ENCODE results near the gene TMEM147.

The TMEM147 gene, protein sequence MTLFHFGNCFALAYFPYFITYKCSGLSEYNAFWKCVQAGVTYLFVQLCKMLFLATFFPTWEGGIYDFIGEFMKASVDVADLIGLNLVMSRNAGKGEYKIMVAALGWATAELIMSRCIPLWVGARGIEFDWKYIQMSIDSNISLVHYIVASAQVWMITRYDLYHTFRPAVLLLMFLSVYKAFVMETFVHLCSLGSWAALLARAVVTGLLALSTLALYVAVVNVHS

DNA sequence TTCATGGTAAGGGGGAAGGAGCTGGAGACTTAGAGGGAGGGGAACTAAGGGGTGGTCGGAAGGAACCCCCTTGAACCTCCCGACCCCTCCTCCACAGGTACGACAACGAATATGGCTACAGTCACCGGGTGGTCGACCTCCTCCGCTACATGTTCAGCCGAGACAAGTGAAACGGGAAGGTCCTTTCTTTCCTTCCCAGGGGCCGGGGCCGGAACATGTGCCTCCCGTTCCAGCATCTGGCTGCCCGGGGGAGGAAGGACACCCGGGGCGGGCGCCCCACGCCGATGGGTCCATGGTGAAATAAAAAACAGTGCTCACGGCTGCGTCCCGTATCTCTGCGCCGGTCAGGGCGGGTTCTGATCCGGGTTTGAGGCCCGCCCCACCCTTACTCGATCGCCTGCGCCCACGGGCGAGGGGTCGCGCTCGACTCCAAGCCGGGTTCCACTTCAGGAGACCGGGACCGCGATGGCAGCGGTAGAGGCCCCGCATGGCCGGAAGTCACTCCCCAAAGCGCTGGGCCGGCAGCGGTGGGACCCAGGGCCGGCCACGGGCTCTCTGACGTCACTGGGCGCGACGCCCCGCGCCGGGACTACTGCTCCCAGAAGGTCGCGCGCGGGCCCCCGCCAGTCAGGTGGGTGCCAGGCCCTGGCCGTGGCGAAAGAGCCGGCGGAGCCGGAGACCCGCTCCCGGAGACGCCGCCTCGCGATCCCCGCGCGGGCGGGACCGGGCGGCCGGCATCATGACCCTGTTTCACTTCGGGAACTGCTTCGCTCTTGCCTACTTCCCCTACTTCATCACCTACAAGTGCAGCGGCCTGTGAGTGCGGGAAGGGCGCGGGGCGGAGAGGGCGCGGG, at the start of gene TMEM147:
Gene TMEM147, plus strand, starts transcription at position 626 of the 854 bp plus-strand sequence. Its CDS starts 114 bp downstream, at position 740.
- DNase-seq: peak; percentile 71

DNA sequence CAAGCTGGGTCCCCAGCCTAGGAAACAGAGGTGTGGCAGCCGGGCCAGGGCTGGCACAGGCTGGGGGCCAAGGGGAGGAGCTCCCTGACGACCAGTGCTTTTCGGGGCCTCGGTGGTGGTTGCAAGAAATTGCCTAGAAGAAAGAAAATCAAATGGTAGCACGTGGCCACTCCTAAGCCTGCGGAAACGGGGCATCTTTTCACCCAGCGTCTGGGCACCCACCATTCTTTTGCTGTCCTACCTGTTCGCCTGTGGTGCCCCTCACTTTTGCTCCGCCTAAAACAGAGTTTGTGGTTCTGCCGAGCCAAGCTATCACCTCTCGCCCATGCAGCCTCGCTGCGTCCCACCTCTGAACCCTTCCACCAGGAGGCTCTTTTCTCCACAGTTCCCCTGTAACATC, 48.0 kb upstream of the TMEM147 start:
- no peak for DNase-seq

DNA sequence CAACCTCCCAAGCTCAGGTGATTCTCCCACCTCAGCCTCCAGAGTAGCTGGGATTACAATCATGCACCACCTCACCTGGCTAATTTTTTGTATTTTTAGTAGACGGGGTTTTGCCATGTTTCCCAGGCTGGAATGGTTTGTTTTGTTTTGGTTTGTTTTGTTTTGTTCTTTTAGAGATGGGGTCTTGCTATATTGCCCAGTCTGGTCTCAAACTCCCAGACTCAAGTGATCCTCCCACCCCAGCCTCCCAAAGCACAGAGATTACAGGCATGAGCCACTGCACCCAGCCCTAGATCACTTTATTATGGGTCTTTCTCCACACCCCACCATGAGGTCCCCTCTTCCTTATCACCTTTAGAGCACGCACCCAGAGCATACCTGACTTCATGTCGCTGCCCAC, 47.2 kb upstream of the TMEM147 start:
- no peak for DNase-seq

DNA sequence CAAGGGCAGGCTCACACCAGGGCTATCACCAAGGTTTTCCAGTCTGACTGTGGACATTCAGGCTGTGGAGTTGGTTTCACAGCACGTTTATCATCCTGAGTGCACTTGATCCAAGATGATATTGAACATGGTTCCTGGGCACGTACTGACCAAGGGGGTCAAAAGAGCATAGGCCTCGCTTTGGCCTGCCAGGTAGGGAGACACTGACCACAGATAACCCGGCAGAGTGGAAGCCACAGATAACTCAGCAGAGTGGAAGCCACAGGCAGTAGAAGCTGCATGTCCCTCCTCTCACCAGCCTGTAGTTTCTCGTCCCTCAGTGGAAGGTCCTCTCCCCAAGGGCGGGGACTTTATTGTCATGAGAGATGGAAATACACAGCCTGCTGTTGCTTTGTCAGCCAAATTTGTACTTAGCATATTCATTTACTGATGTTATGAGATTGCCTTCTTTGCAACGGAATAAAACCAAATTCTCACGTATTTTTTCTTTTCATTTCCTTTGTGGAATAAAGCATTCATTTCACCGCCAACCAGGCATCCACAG, 46.4 kb upstream of the TMEM147 start:
- DNase-seq: no peak

DNA sequence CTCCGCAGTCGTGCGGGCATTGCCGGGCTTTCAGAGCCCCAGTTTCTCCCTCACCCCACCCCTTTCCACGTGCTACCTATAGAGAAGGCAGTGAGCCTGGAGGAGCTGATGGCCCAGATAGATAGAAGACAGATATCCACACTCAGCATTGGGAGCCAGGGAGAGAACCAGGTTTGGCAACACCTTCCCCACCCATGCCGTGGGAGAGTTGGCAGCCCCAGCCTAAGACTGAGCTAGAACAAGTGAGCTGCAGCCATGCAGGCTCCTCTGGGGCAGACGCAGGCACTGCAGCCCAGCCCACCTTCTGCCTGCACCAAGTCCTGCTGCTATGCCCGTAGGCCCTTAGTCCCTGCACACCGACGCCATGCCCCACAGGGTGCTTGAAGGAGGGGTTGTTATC, 44.8 kb upstream of the TMEM147 start:
- no peak for DNase-seq

DNA sequence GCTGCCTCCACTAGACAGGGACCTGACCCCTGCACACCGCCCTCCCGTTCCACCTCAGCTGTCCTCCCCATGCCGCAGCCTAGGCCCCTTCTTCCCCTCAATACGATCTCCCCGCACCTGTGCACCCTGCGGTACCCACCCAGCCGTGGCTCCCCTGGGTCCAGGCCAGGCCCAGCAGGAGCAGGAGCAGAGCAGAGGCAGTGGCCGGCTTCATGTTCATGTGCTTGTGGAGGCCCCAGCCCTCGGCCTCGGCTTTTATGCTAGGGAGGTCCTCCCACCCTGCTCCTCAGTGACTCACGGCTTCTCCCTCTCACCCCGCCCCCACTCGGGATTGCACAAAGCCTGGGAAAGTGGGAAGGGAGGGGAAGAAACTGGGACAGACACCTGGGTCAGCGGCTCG, 43.7 kb upstream of the TMEM147 start:
- no peak for DNase-seq

DNA sequence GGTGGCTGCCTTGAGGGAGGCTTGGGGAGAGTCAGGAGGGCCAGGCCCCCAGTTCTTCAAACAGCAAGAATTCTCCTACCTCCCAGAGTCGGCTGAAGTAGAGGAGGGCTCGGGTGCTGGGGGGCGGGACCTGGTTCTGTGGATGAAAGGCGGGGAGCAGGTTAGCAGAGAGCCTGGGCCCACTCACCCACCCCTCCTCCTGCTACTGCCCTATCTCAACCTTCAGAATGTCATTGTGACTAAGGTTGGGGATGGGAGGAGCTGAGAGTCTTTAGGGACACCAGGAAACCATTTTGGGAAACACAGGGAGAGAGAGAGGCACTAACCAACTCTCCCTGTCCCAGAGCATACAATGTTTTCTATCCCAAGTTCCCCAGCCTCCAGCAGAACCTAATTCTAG, 42.7 kb upstream of the TMEM147 start:
- DNase-seq: no peak

DNA sequence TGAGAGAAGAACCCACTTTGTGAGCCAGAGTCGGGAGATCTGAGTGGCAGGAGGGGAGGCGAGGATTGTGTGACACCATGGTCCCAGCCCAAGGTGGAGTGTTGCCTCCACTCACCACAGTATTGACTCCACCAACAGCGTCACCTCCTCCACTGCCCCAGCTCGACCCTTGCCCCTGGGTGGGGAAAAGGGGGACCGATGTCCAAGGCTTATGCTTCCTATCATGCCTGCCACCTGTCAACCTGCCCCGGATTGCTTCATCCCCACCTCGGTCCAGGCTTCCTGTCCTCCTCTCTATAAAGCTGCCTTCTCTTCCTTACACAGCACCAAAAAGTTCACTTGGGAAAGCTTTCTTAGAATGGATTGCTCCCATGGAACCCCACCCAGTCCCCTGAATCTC, 39.4 kb upstream of the TMEM147 start:
- DNase-seq: no peak

DNA sequence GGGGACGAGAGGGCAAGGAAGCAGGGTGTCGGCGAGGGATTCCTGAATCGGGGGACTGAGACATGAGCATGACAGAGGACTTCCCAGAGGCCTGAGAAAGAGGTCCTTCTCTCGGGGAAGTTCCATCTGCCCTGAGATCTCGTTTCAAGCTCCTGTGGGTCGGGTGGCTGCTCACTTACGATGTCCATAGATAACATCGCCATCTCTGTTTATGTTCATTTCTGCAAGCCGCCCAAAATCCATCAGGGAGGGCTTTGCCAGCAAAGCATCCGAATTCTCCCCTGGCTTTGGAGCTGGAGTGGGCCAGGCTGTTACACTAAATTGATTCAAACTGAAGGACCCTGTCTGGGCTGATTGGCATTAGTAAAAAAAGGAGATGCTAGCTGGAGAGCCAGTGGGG, 37.9 kb upstream of the TMEM147 start:
- DNase-seq: no peak

DNA sequence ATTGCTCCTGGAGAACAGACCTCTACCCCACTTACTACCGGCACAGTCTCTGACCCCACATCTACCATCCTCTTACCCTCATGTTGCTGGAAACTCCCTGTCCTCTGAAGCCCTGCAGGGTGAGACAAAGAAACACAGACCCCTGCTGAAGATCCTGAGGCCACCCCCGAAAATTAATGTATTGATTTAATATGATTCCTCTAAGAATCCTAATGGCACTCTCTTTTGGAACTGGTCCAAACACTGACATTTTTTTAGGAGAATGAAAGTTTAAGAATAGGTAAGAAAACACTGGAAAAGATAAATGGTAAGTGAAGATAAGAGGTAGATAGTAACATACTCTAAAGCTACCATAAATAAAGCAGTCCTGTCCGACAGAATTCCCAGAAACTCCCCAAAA, 37.3 kb upstream of the TMEM147 start:
- DNase-seq: no peak

DNA sequence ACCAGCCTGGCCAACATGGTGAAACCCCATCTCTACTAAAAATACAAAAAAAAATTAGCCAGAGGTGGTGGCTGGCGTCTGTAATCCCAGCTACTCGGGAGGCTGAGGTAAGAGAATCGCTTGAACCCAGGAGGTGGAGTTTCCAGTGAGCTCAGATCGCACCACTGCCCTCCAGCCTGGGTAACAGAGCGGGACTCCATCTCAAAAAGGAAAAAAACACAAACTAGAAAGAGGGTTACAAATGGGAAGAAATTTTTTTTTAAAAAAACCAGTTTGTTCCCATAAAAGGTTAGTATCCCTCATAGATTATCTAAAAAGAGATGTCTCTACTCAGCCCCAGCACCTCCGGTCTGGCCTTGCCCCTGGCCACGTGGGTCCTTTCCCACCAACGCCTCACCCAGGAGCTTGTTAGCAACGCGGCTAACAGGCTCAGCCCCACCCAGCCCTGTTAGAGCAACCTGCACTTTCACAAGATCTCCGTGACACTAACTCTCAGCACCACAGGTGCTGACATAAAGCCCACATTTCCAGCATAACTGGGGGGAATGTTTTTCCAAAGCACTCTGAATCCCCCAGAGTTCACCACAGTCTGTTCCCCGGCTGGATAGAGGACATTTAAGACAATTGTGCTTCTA, 36.3 kb upstream of the TMEM147 start:
- DNase-seq: no peak

DNA sequence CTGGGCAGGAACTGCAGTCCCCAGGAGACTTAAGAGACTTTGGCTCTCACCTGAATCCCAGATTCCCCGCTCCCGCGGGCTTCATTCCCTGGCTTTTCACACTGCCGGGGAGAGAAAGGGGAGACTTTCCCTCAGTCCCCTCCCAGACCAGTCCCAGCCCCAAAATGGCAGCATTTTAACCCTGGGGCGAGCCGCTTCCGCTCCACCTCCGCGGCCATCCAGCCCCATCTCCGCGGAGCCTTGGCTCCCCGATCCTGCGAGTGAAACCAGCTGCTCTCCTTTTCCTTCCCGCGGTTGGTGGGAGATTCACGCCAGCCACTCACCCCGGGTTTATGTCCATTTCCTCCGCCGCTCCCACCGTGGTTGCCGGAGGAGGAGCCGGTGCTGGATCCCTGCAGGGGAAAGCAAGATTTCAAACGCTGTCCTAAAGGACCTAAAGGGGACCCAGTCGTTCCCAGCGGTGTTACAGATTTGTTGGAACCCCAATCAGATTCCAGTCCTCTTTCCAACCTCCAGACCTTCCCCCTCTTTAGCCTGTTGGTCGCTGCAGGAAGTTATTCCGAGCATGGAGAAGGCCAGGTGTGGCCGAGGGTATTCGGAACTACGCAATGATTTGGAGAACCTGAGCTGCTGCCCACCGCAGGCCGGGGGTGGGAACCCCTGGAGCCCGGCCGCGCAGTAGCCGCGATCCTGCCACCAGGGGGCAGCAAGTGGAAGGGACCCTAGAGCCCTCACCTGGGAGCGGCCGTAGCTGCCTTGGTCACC, 35.4 kb upstream of the TMEM147 start:
- DNase-seq: peak; percentile 51

DNA sequence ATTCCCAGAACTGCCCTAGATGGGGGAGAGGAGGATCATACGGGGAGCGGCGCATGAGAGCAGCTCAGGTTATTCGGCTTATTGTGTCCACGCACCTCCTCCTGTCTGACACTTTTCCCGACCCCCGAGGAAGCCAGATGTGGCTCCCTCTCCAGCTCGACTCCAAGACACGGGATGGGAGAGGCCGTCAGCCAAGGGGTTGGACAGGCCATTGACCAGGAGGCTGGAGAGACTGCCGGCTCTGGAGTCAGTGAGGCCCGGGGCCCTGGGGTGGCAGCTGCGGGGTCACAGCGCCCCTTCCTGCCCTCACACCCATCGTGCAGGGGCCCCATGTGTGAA, 34.8 kb upstream of the TMEM147 start:
- DNase-seq: no peak

DNA sequence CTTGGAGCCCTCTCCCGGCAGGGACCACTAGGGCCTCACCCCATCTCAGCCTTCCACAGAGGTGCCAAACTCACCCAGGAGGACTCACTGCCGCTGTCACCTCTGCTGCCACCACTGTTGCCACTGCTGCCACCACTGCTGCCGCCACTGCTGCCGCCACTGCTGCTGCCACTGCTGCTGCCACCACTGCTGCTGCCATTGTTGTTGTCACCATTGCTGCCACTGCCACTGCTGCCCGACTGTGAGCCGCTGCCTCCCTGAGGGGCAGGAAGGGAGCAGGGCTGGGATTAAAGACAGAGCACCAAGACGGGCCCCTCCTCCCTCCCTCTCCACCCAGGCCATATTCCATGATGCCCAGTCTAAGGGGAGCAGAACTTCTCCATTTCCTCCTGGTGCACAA, 34.1 kb upstream of the TMEM147 start:
- DNase-seq: no peak

DNA sequence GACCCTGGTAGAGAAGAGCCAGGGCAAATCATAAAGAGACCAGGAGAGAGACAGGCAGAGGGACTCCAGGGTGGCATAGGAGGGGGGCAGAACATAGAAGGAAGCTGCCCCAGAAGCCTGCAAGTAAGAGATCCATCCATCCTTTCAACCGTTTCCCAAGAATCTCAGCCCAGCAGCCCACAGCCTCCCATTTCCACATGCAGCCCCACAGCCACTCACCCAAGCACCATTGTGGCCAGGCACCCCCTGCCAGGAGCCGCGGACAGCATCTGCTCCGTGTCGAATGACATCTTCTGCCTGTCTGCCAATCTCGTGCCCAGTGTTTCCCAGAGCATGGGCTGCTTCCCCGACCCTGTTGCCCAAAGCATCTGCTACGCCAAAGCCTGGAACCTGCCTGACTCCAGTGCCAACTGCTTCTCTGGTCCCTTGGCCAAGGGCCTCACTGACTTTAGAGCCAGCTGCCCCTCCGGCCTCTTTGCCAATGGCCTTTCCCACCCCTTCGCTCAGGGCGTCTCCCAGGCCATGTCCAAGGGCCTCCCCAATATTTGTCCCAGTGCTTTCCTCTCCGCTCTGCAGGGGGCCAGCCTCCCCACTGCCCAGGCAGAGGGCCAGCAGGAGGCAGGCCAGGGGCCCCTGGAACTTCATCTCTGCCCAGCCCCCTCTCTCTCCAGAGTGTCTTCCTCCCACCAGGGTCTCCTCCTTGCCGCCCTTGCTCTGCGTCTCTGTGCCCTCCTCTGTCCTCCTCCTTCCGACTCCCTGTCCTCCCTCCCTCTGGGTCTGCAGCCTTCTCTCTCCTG, 32.4 kb upstream of the TMEM147 start:
- DNase-seq: no peak

DNA sequence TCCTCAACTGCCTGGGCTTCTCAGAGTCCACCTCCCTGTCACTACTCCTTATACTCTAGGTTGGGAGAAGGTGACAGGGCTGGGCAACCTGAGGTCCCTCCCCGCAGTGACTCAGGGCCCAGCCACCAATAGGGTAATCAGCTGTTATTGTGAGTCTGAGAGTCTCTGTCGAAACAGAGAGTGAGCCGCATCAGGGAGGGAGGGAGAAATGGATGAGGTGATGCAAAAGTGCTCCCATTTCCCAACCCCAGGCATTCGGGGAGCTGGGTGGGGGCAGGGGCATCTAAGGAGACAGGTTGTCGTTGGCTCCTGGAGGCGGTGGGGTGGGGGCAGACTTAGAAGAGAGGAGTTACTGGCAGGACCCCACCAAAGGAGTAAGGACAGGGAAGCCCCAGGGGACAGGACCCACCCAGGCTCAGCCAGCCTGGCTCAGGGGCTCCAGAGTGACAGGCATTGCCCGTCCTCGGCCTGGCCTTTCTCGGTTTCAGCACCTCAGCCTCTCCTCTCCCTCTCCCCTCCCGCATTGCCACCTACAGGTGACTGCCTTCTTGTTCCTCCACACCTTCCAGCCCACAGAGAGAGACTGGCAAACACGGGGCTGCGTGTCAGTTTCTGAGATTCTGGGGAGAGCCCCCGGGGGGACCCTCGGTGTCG, 31.7 kb upstream of the TMEM147 start, which contains the start of gene DMKN:
Gene DMKN, minus strand, starts transcription at position 22 of the 654 bp plus-strand sequence. CDS start 174 bp downstream, outside the sequence.
- no peak for DNase-seq

DNA sequence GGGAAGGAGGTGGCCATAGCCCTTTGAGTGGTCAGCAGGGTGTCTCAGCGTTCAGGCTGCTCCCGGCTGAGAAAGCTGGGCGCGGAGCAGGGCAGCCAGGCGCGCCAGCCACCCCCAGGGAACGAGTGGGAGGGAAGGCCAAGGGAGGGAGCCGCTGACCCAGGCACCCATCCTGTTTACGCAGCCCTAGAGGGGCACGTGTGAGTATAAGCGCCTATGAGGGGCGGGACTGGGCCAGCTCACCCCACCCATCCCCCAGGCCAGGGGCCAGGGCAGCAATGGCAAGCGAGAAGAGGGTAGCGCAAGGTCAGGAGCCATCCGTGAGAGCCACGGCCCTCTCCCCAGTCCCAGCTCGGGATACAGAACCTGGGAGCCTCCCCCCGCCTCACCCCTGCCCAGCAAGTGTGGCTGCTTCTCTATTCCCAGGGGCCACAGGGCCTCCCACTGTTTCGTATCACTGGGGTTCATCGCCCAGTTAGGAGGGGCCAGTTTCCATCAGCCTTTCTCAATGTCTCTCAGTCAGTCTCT, 31.1 kb upstream of the TMEM147 start:
- DNase-seq: no peak

DNA sequence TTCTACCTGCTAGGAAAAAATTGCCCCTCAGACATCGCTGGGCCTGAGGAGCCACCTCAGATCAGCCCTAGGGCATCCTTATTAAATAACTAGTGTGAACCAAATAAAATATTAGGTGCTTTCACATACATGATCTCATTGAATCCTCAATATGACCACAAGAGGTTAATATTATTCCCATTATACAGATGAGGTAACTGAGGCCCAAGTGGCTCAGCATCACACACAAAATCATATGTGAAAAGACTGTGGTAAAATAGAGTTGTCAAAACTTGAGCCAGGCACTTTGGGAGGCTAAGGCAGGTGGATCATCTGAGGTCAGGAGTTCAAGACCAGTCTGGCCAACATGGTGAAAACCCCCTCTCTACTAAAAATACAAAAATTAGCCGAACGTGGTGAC, 29.1 kb upstream of the TMEM147 start:
- no peak for DNase-seq

DNA sequence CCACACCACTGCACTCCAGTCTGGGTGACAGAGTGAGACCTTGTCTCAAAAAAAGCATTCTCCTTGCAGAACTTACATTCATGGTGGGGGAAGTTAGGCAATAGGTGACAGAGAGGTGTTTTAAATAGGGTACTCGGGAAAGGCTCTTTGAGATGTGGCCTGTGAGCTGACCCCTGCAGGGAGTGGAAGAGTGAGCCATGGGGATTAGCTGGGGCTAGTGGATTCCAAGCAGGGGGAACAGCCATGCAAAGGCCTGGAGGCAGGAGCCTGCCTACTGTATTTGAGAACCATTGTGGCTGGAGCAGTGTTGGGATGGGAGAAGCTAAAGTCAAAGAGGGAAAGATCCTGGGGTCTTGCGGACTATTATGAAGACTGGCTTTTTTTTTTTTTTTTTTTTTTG, 28.1 kb upstream of the TMEM147 start:
- DNase-seq: no peak

DNA sequence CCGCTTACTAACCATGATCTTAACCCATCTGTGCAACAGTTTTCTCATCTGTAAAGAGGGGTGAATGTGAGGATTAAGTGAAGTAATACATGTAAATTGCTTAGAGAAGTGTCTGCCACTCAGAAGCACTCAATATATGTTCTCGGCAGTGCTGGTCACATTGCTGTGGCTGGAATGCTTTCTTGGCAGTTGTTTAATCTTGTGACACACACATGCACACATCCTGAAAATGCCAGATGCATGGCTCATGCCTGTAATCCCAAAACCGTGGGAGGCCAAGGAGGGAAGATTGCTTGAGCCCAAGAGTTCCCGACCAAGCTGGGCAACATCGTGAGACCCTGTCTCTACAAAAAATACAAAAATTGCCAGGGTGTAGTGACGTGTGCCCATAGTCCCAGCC, 27.1 kb upstream of the TMEM147 start:
- DNase-seq: no peak

DNA sequence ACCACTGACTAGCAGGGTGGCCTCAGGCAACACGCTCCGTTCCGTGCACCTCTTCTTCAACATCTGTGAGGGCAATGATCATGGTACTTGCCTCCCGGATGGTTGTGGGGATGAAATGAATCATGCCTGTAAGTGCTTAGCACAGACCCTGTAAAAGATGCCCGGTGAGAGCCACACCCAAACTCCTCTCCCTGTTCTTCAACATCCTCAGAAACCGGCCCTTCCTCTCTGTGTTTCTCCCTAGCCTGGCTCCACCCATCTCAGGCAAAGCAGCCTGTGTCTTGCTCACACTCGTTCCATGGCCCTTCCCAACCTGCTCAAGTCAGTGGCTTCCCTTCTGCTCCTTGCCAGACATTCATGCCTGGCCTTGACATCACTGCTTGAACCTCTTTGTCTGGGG, 26.1 kb upstream of the TMEM147 start:
- no peak for DNase-seq

Data from NCI-H1436 (cell line).